Measurements from ENCODE around the gene PGAP3. TPM values are rescaled to one million over a fixed set of nuclear protein-coding genes. Genes with fewer than 3 reads are reported as not detected.

Gene PGAP3
- total and polyA plus RNA-seq, 7 experiments from 2014 or later, result 13.3 to 39.9 (median 34.4) TPM

GRCh38 chr17:39626171-39627046 is 61.4 kb downstream of the PGAP3 start, which contains the start of gene PPP1R1B:
TSS of gene PPP1R1B (plus strand) at chr17:39626952. CDS start at chr17:39627393, 441 bp downstream.
- H3K4me3 Mint-ChIP-seq, result peak within 1 kb of the TSS; percentile 1 to 77 (median 64)
- H3K27ac Mint-ChIP-seq, result no peak within 1 kb of the TSS
- CTCF ChIA-PET, result interaction anchor here (1.0 to 8.9 kb wide), 4 partner anchors 9 to 156 kb away, joined by 3 to 104 read pairs (median 8); partner anchors contain the start of gene STARD3
- intact Hi-C loops (cut with micrococcal nuclease), result no loop called here
- Histone ChIP-seq H3K36me3 (ENCODE audit: control insufficient read depth in 2 of 3, insufficient read depth in 3 of 3, low read length in 3 of 3) (no peaks in the 10 kb centered on the region), H3K4me1 (ENCODE audit: control insufficient read depth in 2 of 2, insufficient read depth in 2 of 2, low read length in 2 of 2) (peaks cover 6 to 17% of the 10 kb centered on the region in 2 donors), H3K27ac (ENCODE audit: low read depth, low read length) (no peak within 1 kb of the TSS), H3K27me3 (ENCODE audit: control insufficient read depth in 2 of 2, insufficient read depth in 2 of 2, low read length in 2 of 2) (peaks cover 3 to 4% of the 10 kb centered on the region in 2 donors), H3K4me3 (ENCODE audit: low read length) (peak within 1 kb of the TSS; percentile 17), H3K9me3 (ENCODE audit: control insufficient read depth in 2 of 3, low read length in 3 of 3) (no peaks in the 10 kb centered on the region)
- DNase-seq, result no peak
- POLR2A ChIA-PET, result interaction anchor here (0.6 to 0.7 kb wide), 2 partner anchors 20 to 239 kb away, joined by 3 read pairs; no protein-coding TSS in a partner anchor
- H3K36me3 Mint-ChIP-seq, result no peaks in the 10 kb centered on the region
- peaks cover 10 to 71% (median 32%) of the 10 kb centered on the region in 5 donors for H3K27me3 Mint-ChIP-seq
- peaks cover 0 to 1% (median 0%) of the 10 kb centered on the region in 11 donors for H3K9me3 Mint-ChIP-seq
- no peak for ATAC-seq
- peaks cover 12 to 38% (median 23%) of the 10 kb centered on the region in 7 donors for H3K4me1 Mint-ChIP-seq

- peaks cover 10 to 68% (median 27%) of the 10 kb centered on the region in 5 donors for H3K27me3 Mint-ChIP-seq
- Histone ChIP-seq H3K4me1 (ENCODE audit: control insufficient read depth in 2 of 2, insufficient read depth in 2 of 2, low read length in 2 of 2) (peaks cover 6 to 17% of the 10 kb centered on the region in 2 donors), H3K4me3 (ENCODE audit: low read length) (no peak overlapping the region), H3K27ac (ENCODE audit: low read depth, low read length) (no peak overlapping the region), H3K9me3 (ENCODE audit: control insufficient read depth in 2 of 3, low read length in 3 of 3) (no peaks in the 10 kb centered on the region), H3K36me3 (ENCODE audit: control insufficient read depth in 2 of 3, insufficient read depth in 3 of 3, low read length in 3 of 3) (no peaks in the 10 kb centered on the region), H3K27me3 (ENCODE audit: control insufficient read depth in 2 of 2, insufficient read depth in 2 of 2, low read length in 2 of 2) (peaks cover 3 to 4% of the 10 kb centered on the region in 2 donors)
- ATAC-seq, result no peak
- ChIA-PET POLR2A (interaction anchor here (0.5 to 1.3 kb wide), 5 partner anchors 9 to 667 kb away, joined by 3 to 6 read pairs (median 3); no protein-coding TSS in a partner anchor), CTCF (interaction anchor here (1.0 to 8.9 kb wide), 8 partner anchors 10 to 155 kb away, joined by 3 to 104 read pairs (median 4); partner anchors contain the start of genes MIEN1 and STARD3)
- peak overlapping the region in 3 of 10 donors; percentile 39 to 62 (median 47) for H3K4me3 Mint-ChIP-seq
- peaks cover 12 to 34% (median 22%) of the 10 kb centered on the region in 7 donors for H3K4me1 Mint-ChIP-seq
- H3K27ac Mint-ChIP-seq, result no peak overlapping the region
- peaks cover 0 to 1% (median 0%) of the 10 kb centered on the region in 11 donors for H3K9me3 Mint-ChIP-seq
- DNase-seq, result no peak
- intact Hi-C loops (cut with micrococcal nuclease), result no loop called here
- no peaks in the 10 kb centered on the region for H3K36me3 Mint-ChIP-seq
Measured at GRCh38 chr17:39625198-39625785, 62.6 kb downstream of the PGAP3 start.

- H3K9me3 ChIP-seq (ENCODE audit: control insufficient read depth in 2 of 3, low read length in 3 of 3), result no peaks in the 10 kb centered on the region
- peaks cover 3 to 4% of the 10 kb centered on the region in 2 donors for H3K27me3 ChIP-seq (ENCODE audit: control insufficient read depth in 2 of 2, insufficient read depth in 2 of 2, low read length in 2 of 2)
- no peaks in the 10 kb centered on the region for H3K36me3 Mint-ChIP-seq
- ATAC-seq (no peak), DNase-seq (no peak)
- peaks cover 12 to 34% (median 22%) of the 10 kb centered on the region in 7 donors for H3K4me1 Mint-ChIP-seq
- POLR2A ChIA-PET, result interaction anchor here (1.1 to 1.4 kb wide), 3 partner anchors 10 to 42 kb away, joined by 3 to 6 read pairs (median 5); partner anchors contain the start of gene STARD3
- peak overlapping the region in 1 of 10 donors; percentile 12 for H3K4me3 Mint-ChIP-seq
- H3K9me3 Mint-ChIP-seq, result peaks cover 0 to 1% (median 0%) of the 10 kb centered on the region in 11 donors
- H3K4me3 ChIP-seq (ENCODE audit: low read length), result no peak overlapping the region
- H3K27me3 Mint-ChIP-seq, result peaks cover 10 to 69% (median 27%) of the 10 kb centered on the region in 5 donors
- peaks cover 6 to 17% of the 10 kb centered on the region in 2 donors for H3K4me1 ChIP-seq (ENCODE audit: control insufficient read depth in 2 of 2, insufficient read depth in 2 of 2, low read length in 2 of 2)
- H3K36me3 ChIP-seq (ENCODE audit: control insufficient read depth in 2 of 3, insufficient read depth in 3 of 3, low read length in 3 of 3), result no peaks in the 10 kb centered on the region
- H3K27ac ChIP-seq (ENCODE audit: low read depth, low read length), result no peak overlapping the region
- H3K27ac Mint-ChIP-seq, result peak overlapping the region in 1 of 9 donors; percentile 58
- CTCF ChIA-PET, result interaction anchor here (1.0 to 8.9 kb wide), 8 partner anchors 11 to 156 kb away, joined by 3 to 104 read pairs (median 4); partner anchors contain the start of genes MIEN1 and STARD3
- intact Hi-C loops (cut with micrococcal nuclease), result loop anchor here in 1 of 2 donors (5.0 kb wide), 2 partner anchors 43 to 338 kb away; partner anchors contain the start of genes GSDMA, PNMT and TCAP
Measured at GRCh38 chr17:39624313-39624712, 63.5 kb downstream of the PGAP3 start.

- ChIA-PET CTCF (interaction anchor here (0.6 to 8.9 kb wide), 28 partner anchors 12 to 1565 kb away, joined by 3 to 104 read pairs (median 4); partner anchors contain the start of genes MIEN1, PNMT and STARD3), POLR2A (interaction anchor here (0.6 to 1.5 kb wide), 8 partner anchors 10 to 220 kb away, joined by 3 to 6 read pairs (median 3); partner anchors contain the start of genes MIEN1 and STARD3)
- peaks cover 10 to 69% (median 23%) of the 10 kb centered on the region in 5 donors for H3K27me3 Mint-ChIP-seq
- no peaks in the 10 kb centered on the region for H3K36me3 Mint-ChIP-seq
- H3K4me3 Mint-ChIP-seq, result peak overlapping the region in 3 of 10 donors; percentile 14 to 53 (median 49)
- Histone ChIP-seq H3K27ac (ENCODE audit: low read depth, low read length) (no peak overlapping the region), H3K4me3 (ENCODE audit: low read length) (no peak overlapping the region), H3K27me3 (ENCODE audit: control insufficient read depth in 2 of 2, insufficient read depth in 2 of 2, low read length in 2 of 2) (peaks cover 3 to 4% of the 10 kb centered on the region in 2 donors), H3K9me3 (ENCODE audit: control insufficient read depth in 2 of 3, low read length in 3 of 3) (no peaks in the 10 kb centered on the region), H3K36me3 (ENCODE audit: control insufficient read depth in 2 of 3, insufficient read depth in 3 of 3, low read length in 3 of 3) (no peaks in the 10 kb centered on the region), H3K4me1 (ENCODE audit: control insufficient read depth in 2 of 2, insufficient read depth in 2 of 2, low read length in 2 of 2) (peaks cover 6 to 22% of the 10 kb centered on the region in 2 donors)
- ATAC-seq (peak; percentile 75), DNase-seq (peak; percentile 66 to 89 (median 78))
- H3K4me1 Mint-ChIP-seq, result peaks cover 15 to 34% (median 22%) of the 10 kb centered on the region in 7 donors
- H3K9me3 Mint-ChIP-seq, result peaks cover 0 to 1% (median 0%) of the 10 kb centered on the region in 11 donors
- intact Hi-C loops (cut with micrococcal nuclease), result loop anchor here (1.0 to 5.0 kb wide), 7 partner anchors 29 to 339 kb away; partner anchors contain the start of genes GSDMA (in 1 of the 2), LRRC3C (in 1 of the 2), ORMDL3 (in 1 of the 2) and PNMT (in 1 of the 2)
- H3K27ac Mint-ChIP-seq, result peak overlapping the region in 1 of 9 donors; percentile 42
Measured at GRCh38 chr17:39623356-39623950, 64.4 kb downstream of the PGAP3 start.

GRCh38 chr17:39622380-39623006 is 65.4 kb downstream of the PGAP3 start:
- POLR2A ChIA-PET, result interaction anchor here (1.0 to 2.0 kb wide), 6 partner anchors 9 to 190 kb away, joined by 3 to 7 read pairs (median 4); partner anchors contain the start of gene PNMT
- Mint-ChIP-seq H3K4me3 (peak overlapping the region in 7 of 10 donors; percentile 34 to 82 (median 55)), H3K9me3 (peaks cover 0 to 1% (median 0%) of the 10 kb centered on the region in 11 donors), H3K27me3 (peaks cover 5 to 64% (median 18%) of the 10 kb centered on the region in 5 donors), H3K4me1 (peaks cover 15 to 37% (median 25%) of the 10 kb centered on the region in 7 donors), H3K36me3 (peaks cover 0 to 1% (median 0%) of the 10 kb centered on the region in 5 donors), H3K27ac (peak overlapping the region in 3 of 9 donors; percentile 64 to 74 (median 68))
- Histone ChIP-seq H3K36me3 (ENCODE audit: control insufficient read depth in 2 of 3, insufficient read depth in 3 of 3, low read length in 3 of 3) (no peaks in the 10 kb centered on the region), H3K27me3 (ENCODE audit: control insufficient read depth in 2 of 2, insufficient read depth in 2 of 2, low read length in 2 of 2) (peaks cover 3 to 4% of the 10 kb centered on the region in 2 donors), H3K4me3 (ENCODE audit: low read length) (peak overlapping the region; percentile 41), H3K9me3 (ENCODE audit: control insufficient read depth in 2 of 3, low read length in 3 of 3) (no peaks in the 10 kb centered on the region), H3K4me1 (ENCODE audit: control insufficient read depth in 2 of 2, insufficient read depth in 2 of 2, low read length in 2 of 2) (peaks cover 7 to 24% of the 10 kb centered on the region in 2 donors), H3K27ac (ENCODE audit: low read depth, low read length) (no peak overlapping the region)
- intact Hi-C loops (cut with micrococcal nuclease), result loop anchor here (1.0 to 5.0 kb wide), 17 partner anchors 12 to 358 kb away; partner anchors contain the start of genes IKZF3 (in 2 of the 2), MIEN1 (in 2 of the 2), PNMT (in 2 of the 2) and PSMD3 (in 2 of the 2)
- DNase-seq (no peak), ATAC-seq (peak; percentile 25)
- CTCF ChIA-PET, result interaction anchor here (0.6 to 8.9 kb wide), 28 partner anchors 8 to 893 kb away, joined by 3 to 104 read pairs (median 4); partner anchors contain the start of genes MIEN1, PNMT and STARD3
